ENCODE measurements around the gene MAPK9.
"Not testable (repeated sequence)": the region's sequence is repeated elsewhere in the genome, so short reads cannot be mapped to it uniquely, and the experiment has no call there.

The MAPK9 gene

DNA sequence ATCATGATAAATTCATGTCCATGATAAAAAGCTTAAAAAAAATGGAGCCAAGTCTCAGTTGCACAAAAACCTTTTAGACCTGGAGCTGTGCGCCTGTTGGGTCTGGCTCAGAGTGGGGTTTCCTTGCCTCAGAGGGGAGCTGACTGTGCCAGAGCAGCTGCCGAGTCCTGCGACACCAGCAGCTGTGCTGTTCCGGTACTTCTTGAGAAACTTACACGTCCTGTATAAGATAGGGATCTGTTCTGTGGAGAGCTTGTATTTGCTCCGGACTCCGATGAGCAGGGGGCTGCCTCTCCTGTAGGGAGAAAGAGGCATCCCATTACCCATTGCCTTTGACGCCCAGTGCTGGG, 32.7 kb upstream of the MAPK9 start:
- no peak for DNase-seq

GRCh38 chr5:180323941-180324600, 32.2 kb upstream of the MAPK9 start:
- DNase-seq = no peak

DNA sequence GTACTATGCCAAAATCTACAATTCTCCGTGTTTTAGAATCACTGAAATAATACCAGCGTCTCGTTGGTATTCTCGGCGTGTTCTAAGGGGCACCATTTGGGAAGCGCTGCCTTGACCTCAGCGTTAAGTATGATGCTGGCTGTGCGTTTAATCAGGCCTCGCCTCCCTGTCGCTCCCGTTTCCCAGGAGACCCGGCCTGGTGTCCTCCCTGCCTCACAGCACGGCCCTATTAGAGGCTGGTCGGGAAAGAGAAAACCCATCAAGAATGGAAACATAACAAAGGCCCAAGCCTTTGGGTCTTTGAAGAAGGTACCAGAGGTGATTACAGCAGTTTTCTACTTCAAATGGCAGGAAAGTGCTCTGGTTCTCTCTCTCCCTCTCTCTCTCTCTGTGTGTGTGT, 31.3 kb upstream of the MAPK9 start:
- no peak for DNase-seq

DNA sequence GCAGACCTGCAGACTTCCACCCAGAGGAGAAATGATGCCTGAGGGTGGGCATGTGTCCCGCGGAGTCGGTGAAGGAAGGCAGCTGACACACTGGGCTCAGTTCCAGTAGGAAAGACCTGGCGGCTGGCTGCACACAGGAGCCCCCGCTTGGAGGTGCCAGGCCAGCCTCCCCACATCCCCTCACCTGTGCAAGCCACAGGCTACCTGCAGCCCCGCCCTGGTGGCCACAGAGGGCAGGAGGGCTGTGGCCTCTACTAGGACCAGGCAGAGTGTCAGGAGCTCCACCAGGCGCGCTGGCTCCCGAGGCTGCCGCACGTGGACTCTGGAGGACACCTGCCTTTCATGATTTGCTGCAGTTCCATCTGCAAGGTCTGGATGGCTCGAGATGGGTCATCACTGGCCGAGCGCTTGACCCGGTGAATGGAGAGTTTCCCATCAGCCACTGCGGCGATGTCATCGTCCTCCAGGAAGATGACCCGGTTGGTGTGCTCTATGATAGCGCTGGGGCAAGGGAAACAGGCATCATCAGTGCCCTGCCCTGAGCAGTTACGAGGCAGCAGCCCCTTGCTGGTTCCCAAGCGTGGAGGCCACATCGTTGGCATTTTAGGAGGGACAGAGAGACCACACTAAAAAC, 26.7 kb upstream of the MAPK9 start:
- no peak for DNase-seq

GRCh38 chr5:180316586-180316985, 24.7 kb upstream of the MAPK9 start:
- no peak for DNase-seq

DNA sequence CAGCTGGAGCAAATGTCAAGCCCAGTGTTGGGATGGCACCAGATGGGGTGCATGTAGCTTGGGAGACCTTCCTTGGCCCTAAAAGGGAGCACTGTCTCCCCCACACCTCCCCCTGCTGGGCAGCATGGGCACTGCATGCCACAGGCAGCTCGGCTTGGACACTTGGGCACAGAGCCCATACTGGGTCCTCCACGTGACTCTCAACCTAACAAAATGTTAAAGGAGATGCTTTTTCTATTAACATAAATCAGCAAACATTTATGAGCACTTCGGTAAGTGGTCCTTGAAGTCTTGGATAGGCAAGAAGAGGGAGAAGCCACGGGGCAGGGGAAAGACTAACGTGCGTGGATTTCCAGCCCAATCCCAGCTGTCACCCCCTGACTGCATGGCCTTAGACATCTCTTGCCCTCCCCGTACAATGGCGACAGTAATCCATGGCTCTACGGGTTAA, 23.9 kb upstream of the MAPK9 start:
- DNase-seq = peak; percentile 7

- peak; percentile 83 for DNase-seq
Observed at GRCh38 chr5:180313677-180314505, 22.0 kb upstream of the MAPK9 start.

DNA sequence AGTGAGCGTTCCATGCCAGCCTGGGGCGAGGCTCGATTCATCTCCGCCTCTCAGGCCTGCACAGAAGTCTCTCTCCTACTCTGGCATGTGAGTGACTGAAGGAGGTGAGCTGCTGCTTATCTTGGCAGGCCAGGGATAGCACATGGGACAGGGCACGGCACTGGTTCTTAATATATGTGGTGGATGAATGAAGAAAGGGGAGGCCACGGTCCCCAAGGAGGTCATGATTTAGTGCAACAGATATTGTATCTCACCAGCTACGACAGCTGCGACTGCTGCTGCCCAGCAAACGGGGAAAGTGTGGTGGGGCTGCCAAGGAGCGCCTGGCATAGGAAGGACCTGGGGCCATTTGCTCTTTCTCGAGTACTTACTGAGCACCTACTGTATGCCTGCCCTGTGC, 19.3 kb upstream of the MAPK9 start:
- DNase-seq = no peak

GRCh38 chr5:180306796-180307195, 14.9 kb upstream of the MAPK9 start:
- DNase-seq = no peak

DNA sequence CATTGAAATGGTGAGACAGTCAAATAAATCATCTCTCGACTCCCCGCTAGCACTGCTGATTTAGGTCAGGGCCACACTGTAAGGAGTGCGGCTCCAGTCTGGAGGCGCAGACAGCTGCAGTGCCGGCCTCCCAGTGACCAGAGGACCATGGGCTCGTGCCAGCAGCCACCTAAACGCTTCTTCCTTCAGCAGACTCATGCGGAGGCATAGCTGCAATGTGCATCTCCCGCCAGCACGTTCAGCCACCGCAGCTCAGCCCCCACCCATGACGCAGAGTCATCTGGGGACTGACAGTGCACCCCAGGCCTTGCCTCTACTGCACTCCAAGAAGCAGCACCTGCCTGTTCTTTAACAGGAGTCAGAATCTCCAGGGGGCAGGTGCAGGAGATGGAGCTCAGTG, 13.6 kb upstream of the MAPK9 start:
- DNase-seq = no peak

- DNase-seq = no peak
Observed at GRCh38 chr5:180304431-180305375, 12.8 kb upstream of the MAPK9 start.

GRCh38 chr5:180304016-180304292, 12.1 kb upstream of the MAPK9 start:
- DNase-seq = no peak

DNA sequence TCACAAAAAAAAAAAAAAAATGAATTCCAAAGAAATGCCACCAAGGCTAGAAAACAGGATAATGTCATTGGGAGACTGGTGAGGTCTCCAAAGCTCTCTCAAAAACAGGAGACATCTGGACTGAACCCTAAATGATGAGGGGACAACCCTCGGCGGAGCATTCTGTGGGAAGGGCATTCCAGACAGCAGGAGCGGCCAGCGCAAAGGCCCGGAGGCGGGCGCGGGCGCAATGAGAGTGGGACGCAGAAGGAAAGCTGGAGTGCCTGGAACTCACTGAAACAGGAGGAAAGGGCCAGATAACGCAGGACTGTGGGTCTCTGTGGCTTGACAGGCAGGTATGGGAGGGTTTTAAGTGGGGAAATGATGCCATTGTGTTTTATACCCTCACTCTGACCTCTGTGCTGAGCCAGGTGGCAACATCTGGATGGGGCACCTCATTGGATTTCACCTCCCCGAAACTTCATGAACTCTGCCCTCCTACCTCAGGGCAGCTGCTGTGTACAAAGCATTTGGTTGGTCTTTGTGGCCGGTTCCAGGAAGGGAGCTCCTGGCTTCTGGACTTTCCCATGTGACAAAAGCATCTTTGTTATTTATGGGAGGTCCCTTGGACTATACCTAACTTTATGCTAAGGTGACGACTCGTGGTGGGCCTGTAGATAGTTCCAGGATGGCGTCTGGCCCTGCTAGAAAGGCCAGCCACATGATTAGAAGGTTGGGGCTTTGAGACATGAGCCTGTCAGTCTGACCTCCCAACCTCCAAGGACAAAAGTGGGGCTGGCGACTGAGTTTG, 11.5 kb upstream of the MAPK9 start:
- DNase-seq = no peak

DNA sequence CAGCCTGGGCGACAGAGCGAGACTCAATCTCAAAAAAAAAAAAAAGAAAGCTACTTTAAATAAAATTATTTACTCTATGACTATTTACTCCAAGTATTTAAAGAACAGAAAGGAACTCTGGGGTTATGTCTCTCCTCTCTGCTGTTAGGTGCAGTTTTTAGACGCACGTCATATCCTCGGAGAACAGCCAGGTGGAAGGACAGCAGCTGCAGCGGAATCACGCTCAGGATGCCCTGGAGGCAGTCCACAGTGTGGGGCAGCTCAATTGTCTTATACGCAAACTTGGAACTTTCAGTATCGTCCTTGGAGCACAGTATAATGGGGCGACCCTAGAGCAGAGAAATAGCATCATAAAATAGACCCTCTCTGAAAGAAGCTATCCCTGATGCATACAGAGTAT, 10.4 kb upstream of the MAPK9 start:
- no peak for DNase-seq

- no peak for DNase-seq
Observed at GRCh38 chr5:180301253-180301652, 9.4 kb upstream of the MAPK9 start.

DNA sequence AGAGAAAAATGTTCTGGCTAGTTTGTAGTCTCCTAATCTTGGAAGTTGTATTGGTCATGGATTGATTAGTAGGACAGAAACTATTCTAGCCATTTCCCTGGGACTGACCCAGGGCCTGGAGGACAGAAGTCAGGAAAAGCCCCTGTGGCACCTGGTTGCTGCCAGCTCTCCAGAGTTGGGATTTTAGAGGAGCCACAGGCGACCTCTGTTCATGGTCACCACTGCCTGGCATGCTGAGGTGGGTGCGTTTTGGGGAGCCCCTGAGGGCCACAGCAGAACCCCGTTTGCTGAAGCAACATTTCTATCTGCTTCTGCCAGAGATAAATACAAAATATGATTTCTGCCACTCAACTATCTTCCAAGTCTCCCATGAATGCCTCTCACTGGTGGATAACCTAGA, 7.6 kb upstream of the MAPK9 start:
- no peak for DNase-seq

DNA sequence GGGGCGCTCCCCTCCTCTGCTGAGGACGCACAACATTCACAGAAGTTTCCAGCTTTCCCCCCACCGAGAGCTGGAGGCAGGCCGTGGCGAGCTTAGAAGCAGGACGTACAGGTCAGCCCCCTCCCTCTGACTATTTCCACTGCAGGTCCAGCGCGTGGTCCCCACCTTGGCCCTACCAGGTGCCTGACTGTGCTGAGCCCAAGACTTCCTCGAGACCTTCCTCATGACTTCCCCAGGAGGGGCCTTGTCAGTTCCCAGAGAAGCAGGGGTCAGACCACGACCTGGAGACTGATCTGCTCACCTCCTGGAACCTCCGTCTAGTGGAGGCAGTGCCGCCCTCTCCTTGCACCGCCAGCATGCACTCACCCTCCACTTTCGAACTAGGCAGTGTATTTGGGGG, 7.1 kb upstream of the MAPK9 start:
- not testable (repeated sequence) for DNase-seq

GRCh38 chr5:180297587-180298282, 5.9 kb upstream of the MAPK9 start:
- no peak for DNase-seq

DNA sequence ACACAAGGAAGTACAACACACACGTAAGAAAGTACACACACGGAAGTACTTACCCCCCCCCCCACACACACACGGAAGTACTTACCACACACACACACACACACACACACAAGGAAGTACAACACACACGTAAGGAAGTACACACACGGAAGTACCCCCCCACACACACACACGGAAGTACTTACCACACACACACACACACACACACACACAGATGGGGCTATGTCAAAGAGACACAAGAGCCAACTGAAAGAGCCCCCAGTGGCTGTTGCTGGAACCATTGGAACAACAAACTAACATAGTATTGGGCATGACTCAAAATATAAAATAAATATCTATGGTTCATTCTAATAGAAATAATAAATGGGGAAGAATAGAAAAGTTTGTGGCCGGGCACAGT, 4.9 kb upstream of the MAPK9 start:
- no peak for DNase-seq

GRCh38 chr5:180294913-180295555, 3.2 kb upstream of the MAPK9 start:
- no peak for DNase-seq

GRCh38 chr5:180294411-180294810, 2.5 kb upstream of the MAPK9 start:
- no peak for DNase-seq

Measured in NCI-H1105 treated with DMSO at 0.1 percent for 48 hours (cell line).